CD14-positive monocyte (primary cell): ENCODE measurements around the gene CNOT4. TPM values are rescaled to one million over a fixed set of nuclear protein-coding genes. Genes with fewer than 3 reads are reported as not detected.

ENCODE experiments used
- DNase-seq, 3 donors: peaks; one replicate each; pipeline ENCODE4 v3.0.0-alpha.2; 2011 to 2022
- H2AFZ ChIP-seq: 2 replicates; pipeline ENCODE4 v1.6.0; 2012; ENCODE audit warnings: mild to moderate bottlenecking, low read depth, low read length, inconsistent platforms; ENCODE audit not compliant: insufficient read depth, poor library complexity, severe bottlenecking
- H3K27ac ChIP-seq, 2 donors: 1 replicate in 1 of 2; 2 replicates in 1 of 2; pipeline ENCODE4 v1.5.1; 2012 to 2013; ENCODE audit warnings: low read length in 2 of 2, control low read depth in 1 of 2, inconsistent platforms in 1 of 2, low read depth in 1 of 2, mild to moderate bottlenecking in 1 of 2
- H3K27me3 ChIP-seq, 2 donors: one replicate each; pipeline versions ENCODE4 v1.6.0 to v1.6.1; 2011 to 2013; ENCODE audit warnings: low read length in 2 of 2; ENCODE audit not compliant: control insufficient read depth in 2 of 2, insufficient read depth in 2 of 2
- H3K36me3 ChIP-seq, 2 donors: replicated peaks in 1 of 2; 1 replicate in 1 of 2; 2 replicates in 1 of 2; pipeline versions ENCODE4 v1.5.1 to v1.6.1; 2012 to 2013; ENCODE audit warnings: low read length in 2 of 2, control low read depth in 1 of 2, inconsistent platforms in 1 of 2, mild to moderate bottlenecking in 1 of 2; ENCODE audit not compliant: insufficient read depth in 2 of 2, control insufficient read depth in 1 of 2
- H3K4me1 ChIP-seq, 2 donors: 1 replicate in 1 of 2; 2 replicates in 1 of 2; pipeline versions ENCODE4 v1.5.1 to v1.6.1; 2012 to 2013; ENCODE audit warnings: low read length in 2 of 2, control low read depth in 1 of 2, inconsistent platforms in 1 of 2, mild to moderate bottlenecking in 1 of 2, moderate library complexity in 1 of 2; ENCODE audit not compliant: insufficient read depth in 2 of 2, control insufficient read depth in 1 of 2
- H3K4me2 ChIP-seq: replicated peaks from 2 replicates; pipeline ENCODE3; 2012; ENCODE audit warnings: low read length, moderate library complexity, mild to moderate bottlenecking; ENCODE audit not compliant: poor library complexity, severe bottlenecking; ENCODE audit errors: extremely low read depth
- H3K4me3 ChIP-seq, 3 experiments: fragments of 200-600 bp in 1 of 3; sonication (generic) in 1 of 3; replicated peaks in 1 of 3; 1 replicate in 2 of 3; 2 replicates in 1 of 3; pipeline ENCODE4 v1.5.1; 2011 to 2013; ENCODE audit warnings: low read length in 3 of 3, mild to moderate bottlenecking in 3 of 3, control low read depth in 2 of 3, low read depth in 2 of 3, inconsistent platforms in 1 of 3, moderate library complexity in 1 of 3
- H3K79me2 ChIP-seq: 2 replicates; pipeline ENCODE4 v1.6.0; 2012; ENCODE audit warnings: mild to moderate bottlenecking, control low read depth, inconsistent platforms, low read length, moderate library complexity; ENCODE audit not compliant: insufficient read depth
- H3K9ac ChIP-seq: 2 replicates; pipeline ENCODE4 v1.6.0; 2017; ENCODE audit warnings: low read length, mild to moderate bottlenecking; ENCODE audit not compliant: insufficient read depth, poor library complexity, severe bottlenecking
- H3K9me3 ChIP-seq, 2 donors: replicated peaks in 1 of 2; 1 replicate in 1 of 2; 2 replicates in 1 of 2; pipeline versions ENCODE4 v1.5.1 to v1.6.1; 2012 to 2013; ENCODE audit warnings: low read length in 2 of 2, control low read depth in 1 of 2; ENCODE audit not compliant: control insufficient read depth in 1 of 2, insufficient read depth in 1 of 2
- H4K20me1 ChIP-seq: 2 replicates; pipeline ENCODE4 v1.6.0; 2012; ENCODE audit warnings: mild to moderate bottlenecking, low read length, control low read depth, moderate library complexity; ENCODE audit not compliant: insufficient read depth
- H3K27ac Mint-ChIP-seq, 7 donors: one replicate each; pipeline ENCODE4 v1.8.0; 2020; ENCODE audit warnings: mild to moderate bottlenecking in 7 of 7, mixed read lengths in 7 of 7, moderate library complexity in 6 of 7, inconsistent platforms in 2 of 7
- H3K27me3 Mint-ChIP-seq, 3 donors: one replicate each; pipeline ENCODE4 v1.8.0; 2021 to 2022; ENCODE audit warnings: low read depth in 3 of 3, mild to moderate bottlenecking in 3 of 3, mixed read lengths in 3 of 3, moderate library complexity in 3 of 3, inconsistent platforms in 1 of 3
- H3K36me3 Mint-ChIP-seq, 2 donors: one replicate each; pipeline ENCODE4 v1.8.0; 2020; ENCODE audit warnings: mixed read lengths in 2 of 2, inconsistent platforms in 1 of 2, mild to moderate bottlenecking in 1 of 2
- H3K4me1 Mint-ChIP-seq: one replicate; pipeline ENCODE4 v1.8.0; 2020; ENCODE audit warnings: mild to moderate bottlenecking, mixed read lengths
- H3K4me3 Mint-ChIP-seq, 2 donors: one replicate each; pipeline ENCODE4 v1.8.0; 2020; ENCODE audit warnings: mild to moderate bottlenecking in 2 of 2, mixed read lengths in 2 of 2, moderate library complexity in 1 of 2
- H3K9me3 Mint-ChIP-seq, 7 donors: one replicate each; pipeline ENCODE4 v1.8.0; 2020 to 2022; ENCODE audit warnings: mixed read lengths in 7 of 7, mild to moderate bottlenecking in 6 of 7, moderate library complexity in 6 of 7, inconsistent platforms in 2 of 7
- CTCF ChIP-seq: fragments of 200-600 bp; IDR thresholded peaks from one replicate; pipeline ENCODE4 v1.8.0; 2022; ENCODE audit warnings: antibody characterized with exemption, mild to moderate bottlenecking
- WGBS: methylation state at CpG from one replicate; pipeline ENCODE4 v1.1.5; 2013; ENCODE audit warnings: missing lambda C conversion rate; ENCODE audit not compliant: insufficient coverage; 5-methylcytosine and 5-hydroxymethylcytosine counted together
- intact Hi-C, 2 donors: fragments of 100-400 bp; cut with micrococcal nuclease; formaldehyde crosslinking; loops; one replicate each; pipeline versions ENCODE4 v1.15.0 to v1.15.1; 2023
- polyA plus RNA-seq, 3 donors: library from polyadenylated mRNA; depleted of rRNA in 1 of 3; unstranded in 2 of 3; stranded (reverse) in 1 of 3; fragments of 300-500 nt in 2 of 3; fragments of >200 nt in 1 of 3; fragmentation: Illumina TruSeq in 2 of 3; gene quantifications; 1 replicate in 2 of 3; 2 replicates in 1 of 3; pipeline ENCODE4 v1.2.3, GENCODE V29; 2012 to 2021

The CNOT4 gene
- polyA plus RNA-seq, 3 donors = 4.3 to 7.9 (median 6.3) TPM

DNA sequence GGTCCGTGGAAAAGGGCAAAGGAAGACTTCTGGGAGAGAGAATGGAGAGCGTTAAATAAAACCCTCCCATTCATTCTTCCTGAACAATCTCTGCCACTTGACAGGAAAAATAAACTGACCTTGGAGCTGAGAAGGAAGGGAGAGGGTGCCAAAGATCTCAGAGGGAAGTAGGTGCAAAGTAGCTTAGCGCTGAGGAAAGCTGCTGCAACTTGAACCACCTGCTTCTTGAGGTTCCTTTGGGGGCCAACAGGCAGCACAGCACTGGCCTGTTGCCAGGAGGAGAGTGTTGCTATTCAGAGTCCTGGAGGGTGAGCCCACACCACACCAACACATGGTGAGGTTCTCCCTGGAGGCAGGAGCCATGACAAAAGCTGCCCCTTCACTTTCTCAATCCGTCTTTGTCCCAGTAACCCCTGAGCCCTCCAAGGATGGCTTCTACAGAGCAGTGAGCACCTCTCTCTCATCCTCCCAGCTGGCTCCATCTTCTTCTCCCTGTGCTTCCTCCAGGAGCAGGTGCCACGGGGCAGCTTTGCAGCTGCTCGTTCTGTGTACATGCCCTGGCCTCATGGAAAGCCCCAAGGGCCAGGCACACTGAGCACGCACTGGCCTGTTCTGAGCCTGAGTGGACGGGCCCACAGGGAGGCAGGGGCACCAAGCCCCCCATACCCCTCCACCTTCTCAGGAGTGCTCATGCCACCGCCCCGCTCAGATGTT is 174.9 kb downstream of the CNOT4 start:
- Mint-ChIP-seq H3K27me3 (peaks cover 0 to 2% (median 0%) of the 10 kb centered on the region in 3 donors), H3K27ac (peak overlapping the region in 1 of 7 donors; percentile 31), H3K36me3 (no peaks in the 10 kb centered on the region), H3K4me1 (no peaks in the 10 kb centered on the region), H3K9me3 (no peaks in the 10 kb centered on the region), H3K4me3 (no peak overlapping the region)
- no peaks in the 10 kb centered on the region for H3K9me3 ChIP-seq
- H3K27ac ChIP-seq = no peak overlapping the region
- no peaks in the 10 kb centered on the region for H4K20me1 ChIP-seq
- intact Hi-C loops = no loop called here
- no peak for TF ChIP-seq CTCF
- no peak for DNase-seq
- H3K4me1 ChIP-seq = no peaks in the 10 kb centered on the region
- no peaks in the 10 kb centered on the region for H3K36me3 ChIP-seq
- no peak overlapping the region for H2AFZ ChIP-seq
- H3K9ac ChIP-seq = no peak overlapping the region
- no peaks in the 10 kb centered on the region for H3K79me2 ChIP-seq
- no peak overlapping the region for H3K4me3 ChIP-seq
- no peak overlapping the region for H3K4me2 ChIP-seq
- no peaks in the 10 kb centered on the region for H3K27me3 ChIP-seq
- 61% methylated on average over 4 of the region's 10 CpGs for WGBS

DNA sequence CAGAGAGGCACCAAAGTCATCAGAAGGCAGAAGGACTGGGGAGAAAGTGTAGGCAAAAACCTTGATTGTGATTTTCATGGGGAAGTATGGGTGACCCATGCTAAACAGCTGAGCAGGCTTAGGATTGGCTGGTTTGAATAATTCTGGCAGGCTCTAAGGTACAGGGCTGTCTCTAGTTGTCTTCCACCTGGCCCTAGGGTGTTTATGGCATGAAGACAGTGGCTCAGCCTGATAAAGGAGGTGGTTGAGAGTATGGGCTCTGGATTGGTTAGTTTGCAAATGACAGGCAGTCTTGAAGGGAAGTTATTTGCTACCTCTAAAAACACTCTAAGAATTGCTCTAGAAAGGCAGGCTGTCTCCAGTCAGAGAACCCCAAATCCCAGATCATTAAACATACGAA is 176.0 kb downstream of the CNOT4 start:
- no peak for DNase-seq

More for the DNA sequence above, 176.0 kb downstream of the CNOT4 start:
- Histone ChIP-seq H3K9me3 (no peaks in the 10 kb centered on the region), H3K4me3 (no peak overlapping the region), H3K27me3 (no peaks in the 10 kb centered on the region), H3K27ac (no peak overlapping the region), H3K9ac (no peak overlapping the region), H3K36me3 (no peaks in the 10 kb centered on the region), H3K4me2 (no peak overlapping the region), H3K79me2 (no peaks in the 10 kb centered on the region), H3K4me1 (no peaks in the 10 kb centered on the region), H4K20me1 (no peaks in the 10 kb centered on the region), H2AFZ (no peak overlapping the region)
- no peaks in the 10 kb centered on the region for H3K4me1 Mint-ChIP-seq
- no peaks in the 10 kb centered on the region for H3K9me3 Mint-ChIP-seq
- H3K4me3 Mint-ChIP-seq = no peak overlapping the region
- intact Hi-C loops = no loop called here
- H3K36me3 Mint-ChIP-seq = no peaks in the 10 kb centered on the region
- H3K27ac Mint-ChIP-seq = no peak overlapping the region
- TF ChIP-seq CTCF = no peak
- peaks cover 0 to 2% (median 2%) of the 10 kb centered on the region in 3 donors for H3K27me3 Mint-ChIP-seq
- WGBS = no CpG with 5 or more reads among the region's 1 CpG
